K562 (cell line): Measurements from ENCODE around the gene RASD2. TPM values are rescaled to one million over a fixed set of nuclear protein-coding genes. Genes with fewer than 3 reads are reported as not detected.

Source experiments
- ATAC-seq: fragments of 200-7000 bp; cut with Tn5 transposase; 3 replicates; pipeline ENCODE4 v1.9.1; 2020; ENCODE audit warnings: moderate library complexity
- BruUV-seq: library from RNA; stranded (reverse); fragments of 400-500 nt; replicated peaks from 2 replicates; lab custom pipeline; 2021; lab: Mats Ljungman, UMichigan
- CTCF ChIA-PET: fragments of 300-600 bp; formaldehyde crosslinking; extraction: SDS; loops from one replicate; lab custom pipeline; 2021; ENCODE audit warnings: low intra/inter-chr PET ratio; lab: Yijun Ruan, JAX
- POLR2A ChIA-PET: fragments of 300-600, 350-650 bp; sonication (Branson Sonifier 250); formaldehyde crosslinking; extraction: SDS; loops from one replicate; lab custom pipeline; 2021; ENCODE audit warnings: antibody characterized with exemption, inconsistent platforms; lab: Yijun Ruan, JAX
- DNase-seq, 4 experiments: peaks; one replicate each; pipeline versions ENCODE4 v3.0.0 to v3.0.0-alpha.2; 2011 to 2018; ENCODE audit warnings: low spot score in 3 of 4, mixed read lengths in 3 of 4; ENCODE audit errors: extremely low read depth in 1 of 4
- FAIRE-seq: peaks from 2 replicates; lab custom pipeline; 2011; peaks lifted over from hg19 to GRCh38; lab: Jason Lieb, UNC
- H2AFZ ChIP-seq: 2 replicates; pipeline ENCODE4 v1.6.0; 2011; ENCODE audit warnings: low read depth, low read length, control low read depth, inconsistent platforms
- H3K27ac ChIP-seq: fragments of 200-600 bp; 3 replicates; pipeline ENCODE4 v1.8.0; 2011; ENCODE audit warnings: low read depth, mild to moderate bottlenecking, control low read depth, inconsistent platforms, low read length, moderate library complexity, mixed read lengths; ENCODE audit errors: extremely low read depth
- H3K27me3 ChIP-seq, 2 experiments: fragments of 300-600 bp in 1 of 2; 2 replicates in 1 of 2; 3 replicates in 1 of 2; pipeline versions ENCODE4 v1.6.0 to v1.8.0; 2011; ENCODE audit warnings: inconsistent platforms in 2 of 2, low read length in 2 of 2, mild to moderate bottlenecking in 1 of 2, mixed read lengths in 1 of 2, moderate library complexity in 1 of 2; ENCODE audit not compliant: control insufficient read depth in 2 of 2, insufficient read depth in 2 of 2
- H3K36me3 ChIP-seq: fragments of 300-600 bp; 3 replicates; pipeline ENCODE4 v1.8.0; 2011; ENCODE audit warnings: mild to moderate bottlenecking, low read length, inconsistent platforms; ENCODE audit not compliant: control insufficient read depth, insufficient read depth
- H3K4me1 ChIP-seq, 2 experiments: fragments of 200-600 bp in 1 of 2; replicated peaks in 1 of 2; 2 replicates in 1 of 2; 3 replicates in 1 of 2; pipeline versions ENCODE4 v1.5.1 to v1.8.0; 2011; ENCODE audit warnings: inconsistent platforms in 2 of 2, low read length in 2 of 2, mild to moderate bottlenecking in 1 of 2, mixed read lengths in 1 of 2, moderate library complexity in 1 of 2; ENCODE audit not compliant: control insufficient read depth in 2 of 2, insufficient read depth in 2 of 2
- H3K4me2 ChIP-seq: 2 replicates; pipeline ENCODE4 v1.6.1; 2011; ENCODE audit warnings: low read length, control low read depth, inconsistent platforms, mixed read lengths; ENCODE audit not compliant: insufficient read depth
- H3K4me3 ChIP-seq: fragments of 200-600 bp; sonication (generic), shearing (Covaris generic); 2 replicates; pipeline ENCODE4 v1.5.1; 2016; ENCODE audit warnings: control low read depth, inconsistent platforms
- H3K79me2 ChIP-seq: fragments of 200-600 bp; 3 replicates; pipeline ENCODE4 v1.8.0; 2011; ENCODE audit warnings: low read length, inconsistent platforms; ENCODE audit not compliant: control insufficient read depth, insufficient read depth
- H3K9ac ChIP-seq, 2 experiments: 2 replicates each; pipeline versions ENCODE4 v1.6.0 to v1.6.1; 2011; ENCODE audit warnings: low read depth in 2 of 2, low read length in 2 of 2, control low read depth in 1 of 2, inconsistent platforms in 1 of 2, mild to moderate bottlenecking in 1 of 2, mixed read lengths in 1 of 2; ENCODE audit not compliant: insufficient read depth in 1 of 2
- H3K9me1 ChIP-seq: one replicate; pipeline ENCODE4 v1.6.0; 2011; ENCODE audit warnings: inconsistent platforms, mild to moderate bottlenecking, low read length, moderate library complexity; ENCODE audit not compliant: control insufficient read depth, insufficient read depth
- H3K9me3 ChIP-seq: replicated peaks from 2 replicates; pipeline ENCODE4 v1.5.1; 2011; ENCODE audit warnings: low read depth, low read length, inconsistent platforms; ENCODE audit not compliant: control insufficient read depth, insufficient read depth
- H4K20me1 ChIP-seq: replicated peaks from 2 replicates; pipeline ENCODE4 v1.6.1; 2011; ENCODE audit warnings: low read length, inconsistent platforms, mixed read lengths; ENCODE audit not compliant: control insufficient read depth, insufficient read depth
- GTF2E2 ChIP-seq: fragments of 200-800 bp; sonication (Bioruptor generic); IDR thresholded peaks from 2 replicates; pipeline ENCODE4 v1.6.1; 2016; ENCODE audit warnings: missing genetic modification characterization, missing compliant biosample characterization
- HDAC1 ChIP-seq, 2 experiments: fragments of 450-650 bp; IDR thresholded peaks; 2 replicates each; pipeline ENCODE4 v1.6.1; 2016 to 2017; ENCODE audit warnings: inconsistent platforms in 1 of 2, mild to moderate bottlenecking in 1 of 2, moderate library complexity in 1 of 2
- PHF20 ChIP-seq: fragments of 450-650 bp; IDR thresholded peaks from 2 replicates; pipeline ENCODE4 v1.6.1; 2018; ENCODE audit not compliant: partially characterized antibody
- PPARD ChIP-seq: fragments of 250-450 bp; sonication (Bioruptor Pico); IDR thresholded peaks from 2 replicates; pipeline ENCODE4 v1.8.0; 2022; ENCODE audit warnings: inconsistent platforms, mild to moderate bottlenecking, moderate library complexity
- PTRF ChIP-seq: fragments of 450-650 bp; IDR thresholded peaks from 2 replicates; pipeline ENCODE4 v1.6.1; 2016; ENCODE audit warnings: mild to moderate bottlenecking, missing genetic modification characterization, missing compliant biosample characterization
- SMARCE1 ChIP-seq: fragments of 450-650 bp; IDR thresholded peaks from 2 replicates; pipeline ENCODE4 v1.7.1; 2016; ENCODE audit warnings: mild to moderate bottlenecking
- SNAPC5 ChIP-seq: fragments of 250-450 bp; sonication (Bioruptor Pico); IDR thresholded peaks from 2 replicates; pipeline ENCODE4 v1.8.0; 2021; ENCODE audit warnings: moderate library complexity, mild to moderate bottlenecking, inconsistent platforms
- ZNF274 ChIP-seq: IDR thresholded peaks from 2 replicates; pipeline ENCODE4 v1.6.1; 2011; ENCODE audit warnings: low read depth, mild to moderate bottlenecking, low read length, moderate library complexity, borderline replicate concordance
- WGBS: fragments of 100-300 bp; shearing (Covaris generic); methylation state at CpG from one replicate; pipeline ENCODE4 v1.1.6; 2016; ENCODE audit warnings: low coverage, mixed read lengths; ENCODE audit not compliant: insufficient coverage; ENCODE audit errors: missing lambda C conversion rate; 5-methylcytosine and 5-hydroxymethylcytosine counted together
- in situ Hi-C: fragments of 300-500 bp; cut with MboI; formaldehyde crosslinking; loops from 4 replicates; pipeline ENCODE4 v1.15.0; 2018; ENCODE audit warnings: inconsistent platforms, mixed read lengths
- intact Hi-C: fragments of 100-400 bp; cut with micrococcal nuclease; formaldehyde crosslinking; loops from 2 replicates; pipeline ENCODE4 v1.14.2; 2022
- polyA plus RNA-seq, 8 experiments: library from polyadenylated mRNA; depleted of rRNA in 4 of 8; stranded (reverse) in 5 of 8; unstranded in 3 of 8; fragments of >200 nt; fragmentation: Nextera tagmentation in 2 of 8; fragmentation: Illumina TruSeq in 1 of 8; extraction: Ambion mirVana in 2 of 8; extraction: Trizol in 1 of 8; gene quantifications; 2 replicates each; pipeline versions ENCODE4 v1.2.1 to v1.2.3, GENCODE V29; 2011 to 2014; ENCODE audit warnings: inconsistent platforms in 1 of 8, missing spikeins in 1 of 8
- total RNA-seq, 7 experiments: library from RNA; depleted of rRNA in 6 of 7; stranded (reverse); fragments of >200 nt in 6 of 7; fragmentation: Illumina TruSeq in 2 of 7; extraction: Trizol in 2 of 7; gene quantifications; 2 replicates each; pipeline versions ENCODE4 v1.2.1 to v1.2.3, GENCODE V29; 2011 to 2021; ENCODE audit warnings: low replicate concordance in 1 of 7
- TF ChIP-seq, protein P1 (sequence below): fragments of 450-650 bp; IDR thresholded peaks from 2 replicates; pipeline ENCODE4 v1.6.1; 2018; ENCODE audit warnings: mild to moderate bottlenecking, low read depth; ENCODE audit not compliant: partially characterized antibody
- TF ChIP-seq, protein P2 (sequence below), 2 experiments: IDR thresholded peaks; 2 replicates each; pipeline ENCODE4 v1.6.1; 2012; ENCODE audit warnings: improper control_type of control experiment in 2 of 2, low read depth in 2 of 2, low read length in 2 of 2, borderline replicate concordance in 1 of 2

Gene RASD2
- total and polyA plus RNA-seq, 9 of the 15 experiments (the other 6 are each of a cell fraction or from before 2014, with no cell fraction given), result 0.05 TPM; not detected in 8

DNA sequence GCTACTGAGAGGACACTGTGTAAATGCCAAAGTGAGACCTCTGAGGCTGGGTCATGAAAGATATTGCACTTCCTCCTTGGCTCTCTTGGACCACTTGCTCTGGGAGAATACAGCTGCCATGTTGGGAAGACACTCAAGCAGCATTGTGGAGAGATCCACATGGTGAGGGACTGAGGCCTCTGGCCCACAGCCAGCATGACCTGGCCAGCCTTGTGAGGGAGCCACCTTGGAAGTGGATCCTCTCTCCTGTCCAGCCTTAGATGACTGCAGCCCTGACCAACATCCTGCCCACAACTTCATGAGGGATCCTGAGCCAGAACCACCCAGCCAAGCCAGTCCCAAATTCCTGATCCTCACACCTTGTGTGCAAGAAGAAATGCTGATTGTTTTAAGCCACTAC, 46.1 kb downstream of the RASD2 start (continued):
- TF ChIP-seq, protein P1, sequence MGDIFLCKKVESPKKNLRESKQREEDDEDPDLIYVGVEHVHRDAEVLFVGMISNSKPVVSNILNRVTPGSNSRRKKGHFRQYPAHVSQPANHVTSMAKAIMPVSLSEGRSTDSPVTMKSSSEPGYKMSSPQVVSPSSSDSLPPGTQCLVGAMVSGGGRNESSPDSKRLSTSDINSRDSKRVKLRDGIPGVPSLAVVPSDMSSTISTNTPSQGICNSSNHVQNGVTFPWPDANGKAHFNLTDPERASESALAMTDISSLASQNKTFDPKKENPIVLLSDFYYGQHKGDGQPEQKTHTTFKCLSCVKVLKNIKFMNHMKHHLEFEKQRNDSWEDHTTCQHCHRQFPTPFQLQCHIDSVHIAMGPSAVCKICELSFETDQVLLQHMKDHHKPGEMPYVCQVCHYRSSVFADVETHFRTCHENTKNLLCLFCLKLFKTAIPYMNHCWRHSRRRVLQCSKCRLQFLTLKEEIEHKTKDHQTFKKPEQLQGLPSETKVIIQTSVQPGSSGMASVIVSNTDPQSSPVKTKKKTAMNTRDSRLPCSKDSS, result no peak
- no peak for TF ChIP-seq GTF2E2 (tag)
- TF ChIP-seq, protein P2, sequence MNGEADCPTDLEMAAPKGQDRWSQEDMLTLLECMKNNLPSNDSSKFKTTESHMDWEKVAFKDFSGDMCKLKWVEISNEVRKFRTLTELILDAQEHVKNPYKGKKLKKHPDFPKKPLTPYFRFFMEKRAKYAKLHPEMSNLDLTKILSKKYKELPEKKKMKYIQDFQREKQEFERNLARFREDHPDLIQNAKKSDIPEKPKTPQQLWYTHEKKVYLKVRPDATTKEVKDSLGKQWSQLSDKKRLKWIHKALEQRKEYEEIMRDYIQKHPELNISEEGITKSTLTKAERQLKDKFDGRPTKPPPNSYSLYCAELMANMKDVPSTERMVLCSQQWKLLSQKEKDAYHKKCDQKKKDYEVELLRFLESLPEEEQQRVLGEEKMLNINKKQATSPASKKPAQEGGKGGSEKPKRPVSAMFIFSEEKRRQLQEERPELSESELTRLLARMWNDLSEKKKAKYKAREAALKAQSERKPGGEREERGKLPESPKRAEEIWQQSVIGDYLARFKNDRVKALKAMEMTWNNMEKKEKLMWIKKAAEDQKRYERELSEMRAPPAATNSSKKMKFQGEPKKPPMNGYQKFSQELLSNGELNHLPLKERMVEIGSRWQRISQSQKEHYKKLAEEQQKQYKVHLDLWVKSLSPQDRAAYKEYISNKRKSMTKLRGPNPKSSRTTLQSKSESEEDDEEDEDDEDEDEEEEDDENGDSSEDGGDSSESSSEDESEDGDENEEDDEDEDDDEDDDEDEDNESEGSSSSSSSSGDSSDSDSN (IDR thresholded peaks at IDR 0.05; ENCODE audit: borderline replicate concordance in 1 of 2, low read depth in 2 of 2, low read length in 2 of 2), result no peak
- no peak for TF ChIP-seq ZNF274
- TF ChIP-seq PPARD (CRISPR knock-in tag), result no peak

- CTCF ChIA-PET, result no interaction called here
- no peak overlapping the region for H2AFZ ChIP-seq
Measured at GRCh38 chr22:35587447-35587870, 46.8 kb downstream of the RASD2 start.

More at GRCh38 chr22:35587447-35587870, 46.8 kb downstream of the RASD2 start:
- no peaks in the 10 kb centered on the region for H3K9me3 ChIP-seq
- intact Hi-C loops, result loop anchor here (5.0 to 10.0 kb wide), 2 partner anchors 35 to 93 kb away; no protein-coding TSS in a partner anchor
- FAIRE-seq (no peak), DNase-seq (no peak), ATAC-seq (no peak)
- H3K4me3 ChIP-seq, result no peak overlapping the region
- POLR2A ChIA-PET, result no interaction called here
- no TSS peak for BruUV-seq
- H3K36me3 ChIP-seq, result no peaks in the 10 kb centered on the region
- H3K9me1 ChIP-seq, result no peaks in the 10 kb centered on the region
- H3K27ac ChIP-seq, result no peak overlapping the region
- no peak overlapping the region for H3K9ac ChIP-seq
- H3K4me1 ChIP-seq, result peaks cover 5 to 6% of the 10 kb centered on the region in 2 experiments; a peak in 4 of 5 replicates
- H4K20me1 ChIP-seq, result no peaks in the 10 kb centered on the region
- H3K4me2 ChIP-seq, result no peak overlapping the region
- H3K79me2 ChIP-seq, result no peaks in the 10 kb centered on the region
- WGBS, result 17% methylated on average over 6 of the region's 6 CpGs
- no peaks in the 10 kb centered on the region for H3K27me3 ChIP-seq
- in situ Hi-C loops, result loop anchor here (5.0 kb wide), 1 partner anchor 95 kb away; no protein-coding TSS in a partner anchor
- no peak for TF ChIP-seq SNAPC5 (CRISPR knock-in tag)
- TF ChIP-seq SMARCE1, result no peak
- no peak for TF ChIP-seq PTRF (tag)
- no peak for TF ChIP-seq PHF20
- TF ChIP-seq HDAC1 (IDR thresholded peaks at IDR 0.05), result no peak
